ENCODE measurements around the gene NPAS1.
A peak's percentile ranks its signal among the peaks of the same experiment; 100 is the strongest.

Gene NPAS1

GRCh38 chr19:47035127-47036096 lies 15.8 kb downstream of the NPAS1 start:
- H3K4me3 ChIP-seq (replicated peaks; ENCODE audit: low read depth, low read length) = peak overlapping the region; percentile 35
- TF ChIP-seq, protein P1, sequence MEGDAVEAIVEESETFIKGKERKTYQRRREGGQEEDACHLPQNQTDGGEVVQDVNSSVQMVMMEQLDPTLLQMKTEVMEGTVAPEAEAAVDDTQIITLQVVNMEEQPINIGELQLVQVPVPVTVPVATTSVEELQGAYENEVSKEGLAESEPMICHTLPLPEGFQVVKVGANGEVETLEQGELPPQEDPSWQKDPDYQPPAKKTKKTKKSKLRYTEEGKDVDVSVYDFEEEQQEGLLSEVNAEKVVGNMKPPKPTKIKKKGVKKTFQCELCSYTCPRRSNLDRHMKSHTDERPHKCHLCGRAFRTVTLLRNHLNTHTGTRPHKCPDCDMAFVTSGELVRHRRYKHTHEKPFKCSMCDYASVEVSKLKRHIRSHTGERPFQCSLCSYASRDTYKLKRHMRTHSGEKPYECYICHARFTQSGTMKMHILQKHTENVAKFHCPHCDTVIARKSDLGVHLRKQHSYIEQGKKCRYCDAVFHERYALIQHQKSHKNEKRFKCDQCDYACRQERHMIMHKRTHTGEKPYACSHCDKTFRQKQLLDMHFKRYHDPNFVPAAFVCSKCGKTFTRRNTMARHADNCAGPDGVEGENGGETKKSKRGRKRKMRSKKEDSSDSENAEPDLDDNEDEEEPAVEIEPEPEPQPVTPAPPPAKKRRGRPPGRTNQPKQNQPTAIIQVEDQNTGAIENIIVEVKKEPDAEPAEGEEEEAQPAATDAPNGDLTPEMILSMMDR (IDR thresholded peaks at IDR 0.05; ENCODE audit: low read depth, low read length, missing control alignments) = peak; percentile 91
- DNase-seq (ENCODE audit: extremely low read depth, low read depth) = peak; percentile 48

- DNase-seq (ENCODE audit: extremely low read depth, low read depth) = no peak
- peak overlapping the region; percentile 35 for H3K4me3 ChIP-seq (replicated peaks; ENCODE audit: low read depth, low read length)
- TF ChIP-seq, protein P1 (IDR thresholded peaks at IDR 0.05; ENCODE audit: low read depth, low read length, missing control alignments) = no peak
Measured at GRCh38 chr19:47036097-47036651, 16.5 kb downstream of the NPAS1 start.

- TF ChIP-seq, protein P1 (IDR thresholded peaks at IDR 0.05; ENCODE audit: low read depth, low read length, missing control alignments) = no peak
- DNase-seq (ENCODE audit: extremely low read depth, low read depth) = no peak
Measured at GRCh38 chr19:47037766-47038165, 18.1 kb downstream of the NPAS1 start.

GRCh38 chr19:47039239-47039874 lies 19.7 kb downstream of the NPAS1 start:
- no peak for DNase-seq (ENCODE audit: extremely low read depth, low read depth)
- H3K4me3 ChIP-seq (replicated peaks; ENCODE audit: low read depth, low read length) = no peak overlapping the region
- TF ChIP-seq, protein P1 (IDR thresholded peaks at IDR 0.05; ENCODE audit: low read depth, low read length, missing control alignments) = no peak

More at GRCh38 chr19:47037766-47038165, 18.1 kb downstream of the NPAS1 start:
- H3K4me3 ChIP-seq (replicated peaks; ENCODE audit: low read depth, low read length) = no peak overlapping the region

GRCh38 chr19:47040869-47041268 lies 21.2 kb downstream of the NPAS1 start:
- TF ChIP-seq, protein P1 (IDR thresholded peaks at IDR 0.05; ENCODE audit: low read depth, low read length, missing control alignments) = no peak
- no peak overlapping the region for H3K4me3 ChIP-seq (replicated peaks; ENCODE audit: low read depth, low read length)
- no peak for DNase-seq (ENCODE audit: extremely low read depth, low read depth)

DNA sequence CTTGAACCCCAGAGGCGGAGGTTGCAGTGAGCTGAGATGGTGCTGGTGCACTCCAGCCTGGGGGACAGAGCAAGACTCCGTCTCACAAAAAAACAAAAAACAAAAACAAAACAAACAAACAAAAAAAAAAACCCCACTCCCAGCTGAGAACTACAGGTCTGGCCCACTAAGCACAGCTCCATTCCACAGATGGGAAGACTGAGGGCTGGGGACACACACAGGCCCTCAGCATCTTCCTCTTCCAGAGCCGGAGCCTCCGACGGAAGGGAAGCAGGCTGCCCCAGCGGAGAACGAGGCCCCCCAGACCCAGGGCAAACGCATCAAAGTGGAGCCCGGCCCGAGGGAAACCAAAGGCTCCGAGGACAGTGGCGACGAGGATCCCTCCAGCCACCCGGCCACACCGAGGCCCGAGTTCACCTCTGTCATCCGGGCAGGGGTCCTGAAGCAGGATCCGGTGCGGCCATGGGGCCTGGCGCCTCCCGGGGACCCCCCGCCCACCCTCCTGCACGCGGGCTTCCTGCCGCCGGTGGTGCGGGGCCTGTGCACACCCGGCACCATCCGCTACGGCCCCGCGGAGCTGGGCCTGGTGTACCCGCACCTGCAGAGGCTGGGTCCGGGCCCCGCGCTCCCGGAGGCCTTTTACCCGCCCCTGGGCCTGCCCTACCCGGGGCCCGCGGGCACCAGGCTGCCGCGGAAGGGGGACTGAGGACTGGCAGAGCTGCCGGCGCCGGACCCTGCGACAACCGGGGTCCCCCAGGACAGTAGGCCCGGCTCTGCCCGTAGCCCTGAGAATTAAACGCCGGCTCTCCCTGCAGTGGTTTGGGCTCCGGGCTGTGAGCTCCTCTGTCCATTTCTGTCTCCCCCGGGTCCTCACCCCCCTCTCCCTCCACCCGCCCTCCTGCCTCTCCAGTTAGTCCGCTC lies 25.6 kb downstream of the NPAS1 start:
- TF ChIP-seq, protein P1 (IDR thresholded peaks at IDR 0.05; ENCODE audit: low read depth, low read length, missing control alignments) = no peak

More for the DNA sequence above, 25.6 kb downstream of the NPAS1 start:
- H3K4me3 ChIP-seq (replicated peaks; ENCODE audit: low read depth, low read length) = no peak overlapping the region
- DNase-seq (ENCODE audit: extremely low read depth, low read depth) = no peak

Measured in HFF-Myc (cell line).